ENCODE data around the gene ZNF444. TPM values are rescaled to one million over a fixed set of nuclear protein-coding genes. Genes with fewer than 3 reads are reported as not detected.
A peak's percentile ranks its signal among the peaks of the same experiment; 100 is the strongest.

Gene ZNF444
- total RNA-seq, 4 donors from 2014 or later = 22.3 to 48.6 (median 41.2) TPM

DNA sequence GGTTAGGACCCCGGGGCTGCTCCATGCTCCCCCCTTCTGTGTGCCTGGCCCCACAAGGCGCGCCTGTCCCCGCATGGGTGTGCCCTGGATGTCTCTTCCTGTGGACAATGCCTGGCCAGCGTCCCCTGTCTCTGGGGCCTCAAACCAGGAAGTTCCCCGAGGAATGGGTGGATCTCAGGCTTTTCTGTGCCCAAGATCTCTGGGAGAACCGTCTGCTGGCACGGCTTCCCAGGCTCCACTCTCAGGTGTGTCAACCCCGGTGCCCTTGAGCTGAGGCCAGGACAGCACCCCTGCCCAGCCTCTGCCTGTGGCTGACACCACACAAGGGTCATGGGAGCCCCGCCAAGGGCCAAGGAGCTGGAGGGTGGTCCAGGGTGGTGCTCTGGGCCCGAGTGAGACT lies 15.7 kb downstream of the ZNF444 start:
- no peaks in the 10 kb centered on the region for H3K27me3 ChIP-seq
- WGBS, 2 donors = 72 to 79% methylated on average over 11 of the region's 11 CpGs
- peak overlapping the region in 1 of 4 donors; percentile 1 for H3K27ac ChIP-seq
- H3K4me3 ChIP-seq = no peak overlapping the region
- H3K9me3 ChIP-seq = no peaks in the 10 kb centered on the region
- TF ChIP-seq CTCF (IDR thresholded peaks at IDR 0.05) (no peak), POLR2A (IDR thresholded peaks at IDR 0.05) (no peak)
- no peaks in the 10 kb centered on the region for H3K4me1 ChIP-seq
- H3K36me3 ChIP-seq = peaks cover 0 to 76% (median 0%) of the 10 kb centered on the region in 3 donors
- DNase-seq (ENCODE audit: low spot score in 2 of 2) = no peak

- no peak for TF ChIP-seq EP300 (IDR thresholded peaks at IDR 0.05)
- no peak for TF ChIP-seq CTCF (IDR thresholded peaks at IDR 0.05)
- no peak for TF ChIP-seq POLR2A (IDR thresholded peaks at IDR 0.05)
- H3K36me3 ChIP-seq = peaks cover 0 to 76% (median 0%) of the 10 kb centered on the region in 3 donors
- H3K4me3 ChIP-seq = no peak overlapping the region
- no peak overlapping the region for H3K27ac ChIP-seq
- no peak for DNase-seq (ENCODE audit: low spot score in 2 of 2)
- H3K4me1 ChIP-seq = no peaks in the 10 kb centered on the region
- H3K9me3 ChIP-seq = no peaks in the 10 kb centered on the region
- 91 to 93% methylated on average over 15 to 16 of the region's 16 CpGs for WGBS, 2 donors
- no peaks in the 10 kb centered on the region for H3K27me3 ChIP-seq
These were observed 17.2 kb downstream of the ZNF444 start for GRCh38 chr19:56158170-56158757.

DNA sequence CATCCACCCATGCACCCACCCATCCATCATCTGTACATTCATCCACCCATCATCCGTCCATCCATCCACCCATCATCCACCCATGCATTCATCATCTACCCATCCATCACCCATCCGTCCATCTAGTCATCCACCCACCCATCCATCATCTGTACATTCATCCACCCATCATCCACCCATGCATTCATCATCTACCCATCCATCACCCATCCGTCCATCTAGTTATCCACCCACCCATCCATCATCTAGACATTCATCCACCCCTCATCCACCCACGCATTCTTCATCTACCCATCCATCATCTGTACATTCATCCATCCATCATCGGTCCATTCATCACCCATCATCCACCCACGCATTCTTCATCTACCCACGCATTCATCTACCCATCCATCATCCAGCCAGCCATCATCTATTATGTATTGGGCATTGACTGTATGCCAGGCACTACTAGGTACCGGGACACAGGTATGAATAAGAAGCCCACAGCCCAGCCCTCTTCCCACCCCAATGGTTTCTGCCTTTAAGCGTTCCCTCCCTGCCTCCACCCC lies 18.0 kb downstream of the ZNF444 start:
- peaks cover 0 to 73% (median 0%) of the 10 kb centered on the region in 3 donors for H3K36me3 ChIP-seq

DNA sequence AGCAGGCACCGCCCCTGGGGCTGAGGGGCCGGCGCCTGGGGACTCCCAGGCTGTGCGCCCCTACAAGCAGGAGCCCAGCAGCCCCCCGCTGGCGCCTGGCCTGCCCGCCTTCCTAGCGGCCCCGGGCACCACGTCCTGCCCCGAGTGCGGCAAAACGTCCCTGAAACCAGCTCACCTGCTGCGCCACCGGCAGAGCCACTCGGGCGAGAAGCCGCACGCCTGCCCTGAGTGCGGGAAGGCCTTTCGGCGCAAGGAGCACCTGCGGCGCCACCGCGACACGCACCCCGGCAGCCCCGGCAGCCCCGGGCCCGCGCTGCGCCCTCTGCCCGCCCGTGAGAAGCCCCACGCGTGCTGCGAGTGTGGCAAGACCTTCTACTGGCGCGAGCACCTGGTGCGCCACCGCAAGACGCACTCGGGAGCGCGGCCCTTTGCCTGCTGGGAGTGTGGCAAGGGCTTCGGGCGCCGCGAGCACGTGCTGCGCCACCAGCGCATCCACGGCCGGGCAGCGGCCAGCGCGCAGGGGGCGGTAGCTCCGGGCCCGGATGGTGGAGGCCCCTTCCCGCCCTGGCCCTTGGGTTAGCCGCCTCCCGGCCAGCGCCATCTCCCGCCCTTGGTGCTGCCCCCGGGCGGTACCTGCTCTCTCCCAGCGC lies 18.7 kb downstream of the ZNF444 start:
- Histone ChIP-seq H3K4me3 (no peak overlapping the region), H3K27ac (no peak overlapping the region), H3K4me1 (no peaks in the 10 kb centered on the region), H3K9me3 (no peaks in the 10 kb centered on the region), H3K27me3 (no peaks in the 10 kb centered on the region), H3K36me3 (peaks cover 0 to 68% (median 0%) of the 10 kb centered on the region in 3 donors)
- no peak for TF ChIP-seq EP300 (IDR thresholded peaks at IDR 0.05)
- TF ChIP-seq POLR2A (IDR thresholded peaks at IDR 0.05) = no peak
- TF ChIP-seq CTCF (IDR thresholded peaks at IDR 0.05) = no peak
- no peak for DNase-seq (ENCODE audit: low spot score in 2 of 2)
- 96 to 97% methylated on average over 27 to 50 of the region's 69 CpGs for WGBS, 2 donors

More for the DNA sequence above, 18.0 kb downstream of the ZNF444 start:
- Histone ChIP-seq H3K4me3 (no peak overlapping the region), H3K9me3 (no peaks in the 10 kb centered on the region), H3K27me3 (no peaks in the 10 kb centered on the region), H3K4me1 (no peaks in the 10 kb centered on the region), H3K27ac (no peak overlapping the region)
- TF ChIP-seq CTCF (IDR thresholded peaks at IDR 0.05) = no peak
- no peak for TF ChIP-seq POLR2A (IDR thresholded peaks at IDR 0.05)
- no peak for TF ChIP-seq EP300 (IDR thresholded peaks at IDR 0.05)
- no peak for DNase-seq (ENCODE audit: low spot score in 2 of 2)
- WGBS, 2 donors = 91 to 95% methylated on average over 9 of the region's 9 CpGs

DNA sequence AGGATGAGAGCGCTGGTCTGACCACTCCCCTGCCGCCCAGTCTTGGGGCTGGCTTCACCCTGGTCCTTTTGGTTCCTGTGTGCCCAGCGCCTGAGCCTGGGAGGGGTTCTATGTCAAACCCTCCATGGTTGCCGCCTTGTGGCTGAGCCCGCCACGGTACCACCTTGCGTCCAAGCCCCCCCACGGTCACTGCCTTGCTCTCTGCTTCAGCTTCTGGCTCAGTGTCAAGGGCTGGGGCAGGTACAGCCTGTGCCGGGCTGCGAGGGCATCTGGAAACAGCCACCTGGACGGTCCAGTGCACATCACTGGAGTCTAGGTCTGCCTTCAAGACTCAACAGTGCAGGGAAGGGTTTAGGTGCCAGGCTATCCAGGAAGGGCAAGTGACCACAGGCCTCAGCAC lies 20.4 kb downstream of the ZNF444 start:
- no peak overlapping the region for H3K27ac ChIP-seq
- 95% methylated on average over 10 to 11 of the region's 11 CpGs for WGBS, 2 donors
- DNase-seq (ENCODE audit: low spot score in 2 of 2) = no peak
- TF ChIP-seq EP300 (IDR thresholded peaks at IDR 0.05) (no peak), POLR2A (IDR thresholded peaks at IDR 0.05) (no peak), CTCF (IDR thresholded peaks at IDR 0.05) (no peak)
- H3K4me3 ChIP-seq = no peak overlapping the region
- no peaks in the 10 kb centered on the region for H3K27me3 ChIP-seq
- H3K9me3 ChIP-seq = no peaks in the 10 kb centered on the region
- H3K36me3 ChIP-seq = peaks cover 0 to 52% (median 0%) of the 10 kb centered on the region in 3 donors
- H3K4me1 ChIP-seq = no peaks in the 10 kb centered on the region

Data from tibial nerve (tissue), 4 donors.